GM19468 (cell line): ENCODE results near the gene REM2.
A peak's percentile ranks its signal among the peaks of the same experiment; 100 is the strongest.

Experiments
- ATAC-seq: cut with Tn5 transposase; IDR thresholded peaks from one replicate; pipeline ENCODE4 v1.9.1; 2021; ENCODE audit warnings: mild to moderate bottlenecking, moderate library complexity, moderate number of reproducible peaks; ENCODE audit not compliant: unreplicated experiment; ENCODE audit errors: extremely low read depth

The REM2 gene

GRCh38 chr14:22872033-22872832 lies 10.8 kb upstream of the REM2 start:
- no peak for ATAC-seq

DNA sequence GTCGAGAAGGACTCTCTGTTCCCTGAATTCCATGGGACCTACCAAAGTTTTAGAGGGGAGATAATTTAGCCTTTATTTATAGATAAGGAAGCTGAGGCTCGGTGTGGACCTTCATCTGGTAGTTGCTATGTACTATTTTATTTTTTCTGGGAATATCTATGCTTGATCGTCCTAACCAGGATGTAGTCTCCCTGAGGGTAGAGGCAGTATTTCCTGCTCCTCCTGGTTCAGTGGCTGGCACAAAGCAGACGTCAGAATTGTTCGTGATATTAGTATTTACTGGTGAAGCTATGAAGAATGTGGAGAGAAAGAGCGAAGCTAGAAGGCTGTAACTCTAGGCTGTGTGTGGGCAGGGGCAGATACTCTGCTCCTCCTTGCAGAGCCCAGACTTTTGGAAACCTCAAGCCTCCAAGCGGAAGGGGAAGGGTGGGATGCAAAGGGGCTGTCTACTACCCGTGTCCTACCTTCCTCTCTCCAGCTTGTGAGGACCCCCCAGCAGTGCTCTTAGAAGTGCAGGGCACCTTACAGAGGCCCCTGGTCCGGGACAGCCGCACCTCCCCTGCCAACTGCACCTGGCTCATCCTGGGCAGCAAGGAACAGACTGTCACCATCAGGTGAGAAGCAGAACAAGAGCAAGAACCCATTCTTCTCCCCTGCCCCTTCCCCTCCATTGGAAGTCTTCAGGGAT lies 10.0 kb upstream of the REM2 start:
- ATAC-seq: no peak

GRCh38 chr14:22875003-22875747 lies 7.8 kb upstream of the REM2 start:
- ATAC-seq: no peak

- no peak for ATAC-seq
Observed at GRCh38 chr14:22875748-22876319, 7.2 kb upstream of the REM2 start.

GRCh38 chr14:22877000-22877501 lies 6.0 kb upstream of the REM2 start:
- ATAC-seq: no peak

GRCh38 chr14:22878271-22879246 lies 4.5 kb upstream of the REM2 start:
- ATAC-seq: no peak

- no peak for ATAC-seq
Observed at GRCh38 chr14:22882064-22882463, 958 bp upstream of the REM2 start.

- ATAC-seq: no peak
Observed at GRCh38 chr14:22882529-22883172, 371 bp upstream of the REM2 start.

- no peak for ATAC-seq
Observed at GRCh38 chr14:22884076-22884737, 1.2 kb downstream of the REM2 start.

DNA sequence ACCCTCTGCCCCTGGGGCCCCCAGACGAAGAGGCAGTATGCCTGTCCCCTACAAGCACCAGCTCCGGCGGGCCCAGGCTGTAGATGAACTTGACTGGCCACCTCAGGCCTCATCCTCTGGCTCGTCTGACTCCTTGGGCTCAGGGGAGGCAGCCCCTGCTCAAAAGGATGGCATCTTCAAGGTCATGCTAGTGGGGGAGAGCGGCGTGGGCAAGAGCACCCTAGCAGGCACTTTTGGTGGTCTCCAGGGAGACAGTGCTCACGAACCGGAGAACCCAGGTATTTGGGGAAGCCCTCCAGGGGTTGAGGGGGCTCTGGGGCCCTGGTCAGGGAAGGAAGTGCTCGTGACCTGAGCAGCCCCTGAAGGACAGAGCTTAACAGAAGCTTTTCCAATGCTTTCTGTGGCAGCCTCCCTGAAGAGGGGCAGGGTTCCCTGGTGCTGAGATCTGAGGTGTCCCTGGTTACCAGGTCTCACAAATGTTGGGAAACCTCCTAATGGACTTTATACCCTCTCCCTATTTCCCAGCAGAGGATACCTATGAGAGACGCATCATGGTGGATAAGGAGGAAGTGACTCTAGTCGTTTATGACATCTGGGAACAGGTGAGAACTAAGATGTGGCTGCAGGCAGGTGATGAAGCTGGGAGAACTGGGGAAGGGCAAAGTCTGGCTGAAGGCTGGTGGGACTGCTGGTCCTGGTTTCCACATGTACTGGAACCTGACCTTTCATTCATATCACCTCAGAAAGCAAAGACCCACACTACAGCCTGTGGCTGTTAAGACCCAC lies 1.9 kb downstream of the REM2 start:
- ATAC-seq: no peak

GRCh38 chr14:22885975-22886374 lies 3.0 kb downstream of the REM2 start:
- no peak for ATAC-seq

DNA sequence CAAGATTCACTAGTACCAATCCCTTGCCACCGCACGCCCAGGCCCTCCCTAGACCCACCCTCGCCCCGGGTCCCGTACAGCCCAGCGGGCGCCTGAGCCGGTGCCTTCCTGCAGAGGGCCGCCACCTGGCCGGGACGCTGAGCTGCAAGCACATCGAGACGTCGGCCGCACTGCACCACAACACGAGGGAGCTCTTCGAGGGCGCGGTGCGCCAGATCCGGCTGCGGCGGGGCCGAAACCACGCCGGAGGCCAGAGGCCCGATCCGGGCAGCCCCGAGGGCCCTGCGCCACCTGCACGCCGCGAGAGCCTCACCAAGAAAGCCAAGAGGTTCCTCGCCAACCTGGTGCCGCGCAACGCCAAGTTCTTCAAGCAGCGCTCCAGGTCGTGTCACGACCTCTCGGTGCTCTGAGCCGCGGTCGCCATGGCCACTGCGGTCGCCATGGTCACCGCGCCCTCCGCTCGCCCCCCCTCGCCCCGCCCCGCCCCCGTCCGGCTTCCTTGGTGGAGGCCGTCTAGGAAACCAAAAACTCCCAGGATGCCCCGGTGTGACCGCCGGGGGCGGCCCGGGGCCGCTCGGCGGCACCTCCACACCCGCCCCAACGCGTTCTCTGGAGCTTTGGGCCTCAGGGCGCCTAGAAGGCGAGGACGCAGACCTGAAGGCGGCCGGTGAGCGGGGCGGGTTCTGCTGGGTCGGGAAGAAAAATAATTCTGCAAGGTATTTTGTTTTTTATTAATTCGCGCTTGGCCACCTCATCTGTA lies 3.7 kb downstream of the REM2 start:
- peak; percentile 48 for ATAC-seq

- ATAC-seq: no peak
Observed at GRCh38 chr14:22887260-22887989, 4.4 kb downstream of the REM2 start.

DNA sequence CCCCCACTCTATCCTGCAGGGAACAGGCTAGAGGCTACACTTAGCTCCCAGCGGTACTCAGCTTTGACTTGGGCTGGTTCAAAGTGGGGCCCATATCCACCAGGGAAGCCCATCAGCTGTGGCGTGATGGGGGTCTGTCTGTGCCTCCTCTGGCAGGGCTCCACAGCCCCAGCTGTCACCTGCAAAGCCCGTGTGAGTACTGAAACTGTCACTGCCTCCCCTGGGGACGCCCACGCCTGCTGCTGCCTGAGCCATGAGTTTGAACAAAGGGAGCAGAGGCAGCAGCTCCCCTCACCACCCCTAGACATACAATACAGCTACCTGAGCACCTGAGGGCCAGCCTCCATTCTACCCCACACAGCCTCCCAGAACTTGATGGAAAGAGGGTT lies 5.0 kb downstream of the REM2 start:
- ATAC-seq: no peak

GRCh38 chr14:22888662-22889061 lies 5.6 kb downstream of the REM2 start:
- no peak for ATAC-seq

DNA sequence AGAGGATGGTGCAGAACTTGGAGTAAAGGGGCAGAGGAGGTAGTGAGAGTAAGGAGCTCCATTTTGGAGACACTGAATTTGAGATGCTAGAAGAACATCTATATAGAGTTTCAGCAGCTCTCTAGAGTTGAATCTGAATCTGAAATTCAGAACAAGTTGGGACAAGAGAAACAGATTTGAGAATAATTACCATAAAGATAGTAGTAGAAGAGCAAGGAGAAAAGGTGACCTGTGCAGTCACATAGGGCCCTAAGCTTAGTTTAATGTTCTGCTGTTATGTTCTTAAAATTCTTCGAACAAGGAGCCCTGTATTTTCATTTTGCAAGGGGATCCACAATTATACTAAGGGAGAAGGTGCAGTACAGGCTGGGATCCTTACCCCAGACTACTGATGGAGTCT lies 7.4 kb downstream of the REM2 start:
- ATAC-seq: no peak
